Heart left ventricle (tissue), 16 donors: ENCODE data around the gene FCN3. TPM values are rescaled to one million over a fixed set of nuclear protein-coding genes. Genes with fewer than 3 reads are reported as not detected.

Source experiments
- ATAC-seq, 4 donors: fragments of 200-7000 bp; cut with Tn5 transposase; one replicate each; pipeline ENCODE4 v1.9.1; 2020 to 2022; ENCODE audit warnings: moderate library complexity in 4 of 4, mild to moderate bottlenecking in 3 of 4, moderate number of reproducible peaks in 1 of 4
- DNase-seq, 5 donors: peaks; one replicate each; pipeline ENCODE4 v3.0.0-alpha.2; 2020
- H3K27ac ChIP-seq, 12 donors: fragments of 200-600 bp; sonication (generic) in 4 of 12; one replicate each; pipeline versions ENCODE4 v1.5.0 to v1.8.0; 2016 to 2022; ENCODE audit warnings: mild to moderate bottlenecking in 2 of 12
- H3K27me3 ChIP-seq, 9 donors: fragments of 200-600 bp; sonication (generic) in 2 of 9; one replicate each; pipeline versions ENCODE4 v1.5.1 to v1.8.0; 2016 to 2022; ENCODE audit warnings: mild to moderate bottlenecking in 3 of 9
- H3K36me3 ChIP-seq, 9 donors: fragments of 200-600 bp; sonication (generic) in 2 of 9; one replicate each; pipeline versions ENCODE4 v1.5.0 to v1.8.0; 2018 to 2022; ENCODE audit warnings: mild to moderate bottlenecking in 2 of 9
- H3K4me1 ChIP-seq, 12 donors: fragments of 200-600 bp; sonication (generic) in 4 of 12; one replicate each; pipeline versions ENCODE4 v1.5.0 to v1.8.0; 2016 to 2022; ENCODE audit warnings: mild to moderate bottlenecking in 3 of 12
- H3K4me3 ChIP-seq, 12 donors: fragments of 200-600 bp; sonication (generic) in 4 of 12; one replicate each; pipeline versions ENCODE4 v1.5.0 to v1.8.0; 2017 to 2022; ENCODE audit warnings: mild to moderate bottlenecking in 9 of 12, moderate library complexity in 4 of 12
- H3K9me3 ChIP-seq, 12 donors: fragments of 200-600 bp; sonication (generic) in 4 of 12; one replicate each; pipeline versions ENCODE4 v1.5.0 to v1.8.0; 2016 to 2022; ENCODE audit warnings: mild to moderate bottlenecking in 1 of 12
- CTCF ChIP-seq, 12 donors: fragments of 200-600 bp; sonication (generic) in 4 of 12; IDR thresholded peaks; one replicate each; pipeline versions ENCODE4 v1.5.0 to v1.8.0; 2018 to 2022; ENCODE audit warnings: antibody characterized with exemption in 12 of 12, mild to moderate bottlenecking in 5 of 12
- POLR2A ChIP-seq, 2 donors: fragments of 450-650 bp; IDR thresholded peaks; one replicate each; pipeline ENCODE4 v1.6.1; 2017; ENCODE audit warnings: antibody characterized with exemption in 2 of 2, mild to moderate bottlenecking in 2 of 2, moderate library complexity in 2 of 2
- WGBS, 4 donors: extraction: QIAGEN DNeasy Blood & Tissue Kit in 2 of 4; methylation state at CpG; one replicate each; pipeline versions ENCODE4 v1.1.5 to v1.1.7; 2013 to 2018; 5-methylcytosine and 5-hydroxymethylcytosine counted together
- intact Hi-C, 10 donors: fragments of 100-400 bp; cut with DNase I; formaldehyde crosslinking; loops; one replicate each; pipeline versions ENCODE4 v1.11.1 to v1.14.2; 2022
- polyA plus RNA-seq, 2 donors: library from polyadenylated mRNA; stranded (reverse); fragments of 200-250 nt; gene quantifications; one replicate each; pipeline ENCODE4 v1.2.3, GENCODE V29; 2013
- total RNA-seq, 9 donors: library from RNA; depleted of rRNA in 2 of 9; stranded (reverse); fragments of >200 nt in 2 of 9; fragmentation: NEBNext Ultra II Directional in 3 of 9; extraction: Animal tissue kit (Norgen Biotek cat#: 25700) in 3 of 9; gene quantifications; one replicate each; pipeline versions ENCODE4 v1.1.0 to v1.2.4, GENCODE V29; 2016 to 2023
- donor health status: ischemic (EF 13 %, LVEDD 7.1; RV severe dilation, severe dysfunction).
- donor health status: healthy with polysubstance abuse.
- donor health status: DM: no; HTN: yes; CAD: no.
- donor health status: DM: no; HTN: no; CAD: no.
- donor health status: ischemic (EF 25% LVEDD 6.9; RV normal size, moderate dysfunction).
- donor health status: ischemic (EF 25% LVEDD 5.7; RV mildly dilated, moderate dysfunction).
- donor health status: healthy.
- donor health status: DM: yes; HTN: yes; CAD: no.
- donor health status: ischemic (EF 35%, LVEDD 5.7; RV mildly dilated, moderate dysfunction).
- donor health status: nonischemic (EF 11% LVEDD 7.7; RV severe dilation, severe dysfunction).
- donor health status: DM: yes; HTN: yes; CAD: no.
- donor health status: PGD.
- donor health status: ischemic (EF 29% LVEDD 5.4; RV normal size, mild dysfunction).
- donor health status: nonischemic (EF 23%, LVEDD 6.1; RV moderate dilation, normal function).

FCN3 gene
- total and polyA plus RNA-seq, 11 donors: 2.4 to 141 (median 35.4) TPM

DNA sequence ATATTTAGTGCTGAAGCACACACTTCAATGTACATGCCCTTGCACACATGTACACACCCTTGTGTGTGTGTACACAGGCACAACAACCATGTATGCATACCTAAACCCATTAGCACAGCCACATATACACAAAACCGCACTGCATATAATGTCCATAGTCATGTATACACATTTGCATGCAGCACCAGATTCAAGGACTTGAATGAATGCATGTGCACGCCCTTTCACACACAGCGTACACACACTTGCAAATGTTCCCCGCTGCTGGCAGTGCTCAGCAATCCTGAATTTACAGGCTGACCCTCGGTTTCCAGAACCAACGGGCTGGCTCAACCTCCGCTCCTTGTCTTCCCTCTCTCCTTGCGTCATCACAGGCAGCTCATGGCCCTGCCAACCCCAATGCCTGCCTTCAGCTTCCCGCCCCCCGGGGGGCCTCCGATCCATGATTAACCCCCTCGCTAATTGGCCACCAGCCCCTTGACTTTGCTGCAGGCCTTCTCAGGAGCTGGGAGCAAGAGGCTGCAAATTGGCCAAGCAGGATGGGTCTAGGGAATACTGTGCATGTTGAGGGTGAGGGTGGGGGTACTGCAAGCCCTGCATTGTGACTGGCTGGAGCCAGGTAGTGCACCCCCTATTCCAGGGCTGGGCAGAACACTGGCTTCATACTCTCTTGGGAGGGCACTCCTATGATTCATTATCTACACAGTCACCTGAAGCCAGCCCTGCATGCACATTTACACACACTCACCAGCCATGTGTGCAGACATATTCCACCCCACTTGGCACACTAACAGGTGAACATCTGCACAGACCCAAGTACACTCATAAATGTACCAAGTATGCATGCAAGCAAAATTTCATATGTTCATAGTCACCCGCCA, 25.7 kb upstream of the FCN3 start:
- intact Hi-C loops: loop anchor here in 6 of 10 donors (2.0 to 10.0 kb wide), 6 partner anchors 124 to 264 kb away; partner anchors contain the start of gene AHDC1 (in 3 of the 6)
- Histone ChIP-seq H3K4me1 (peaks cover 24 to 96% (median 72%) of the 10 kb centered on the region in 12 donors), H3K4me3 (no peak overlapping the region), H3K9me3 (no peaks in the 10 kb centered on the region), H3K36me3 (no peaks in the 10 kb centered on the region), H3K27ac (no peak overlapping the region), H3K27me3 (no peaks in the 10 kb centered on the region)
- TF ChIP-seq POLR2A (IDR thresholded peaks at IDR 0.05) (no peak), CTCF (IDR thresholded peaks at IDR 0.05) (no peak)
- ATAC-seq (no peak), DNase-seq (no peak)
- 55 to 74% (median 63%) methylated on average over 13 of the region's 13 CpGs for WGBS, 4 donors

GRCh38 chr1:27399251-27400025, 24.8 kb upstream of the FCN3 start:
- H3K4me1 ChIP-seq: peaks cover 17 to 92% (median 66%) of the 10 kb centered on the region in 12 donors
- H3K9me3 ChIP-seq: no peaks in the 10 kb centered on the region
- no peak overlapping the region for H3K4me3 ChIP-seq
- DNase-seq (no peak), ATAC-seq (no peak)
- H3K36me3 ChIP-seq: no peaks in the 10 kb centered on the region
- H3K27me3 ChIP-seq: no peaks in the 10 kb centered on the region
- peak overlapping the region in 3 of 12 donors; percentile 15 to 42 (median 28) for H3K27ac ChIP-seq
- TF ChIP-seq CTCF (IDR thresholded peaks at IDR 0.05) (no peak), POLR2A (IDR thresholded peaks at IDR 0.05) (no peak)
- 40 to 56% (median 47%) methylated on average over 10 to 19 of the region's 19 CpGs for WGBS, 4 donors
- intact Hi-C loops: loop anchor here (2.0 to 10.0 kb wide), 10 partner anchors 125 to 355 kb away; partner anchors contain the start of gene AHDC1 (in 3 of the 10)

GRCh38 chr1:27398405-27399149, 24.0 kb upstream of the FCN3 start:
- no peak overlapping the region for H3K4me3 ChIP-seq
- no peaks in the 10 kb centered on the region for H3K36me3 ChIP-seq
- no peak overlapping the region for H3K27ac ChIP-seq
- ATAC-seq: no peak
- H3K9me3 ChIP-seq: no peaks in the 10 kb centered on the region
- no peaks in the 10 kb centered on the region for H3K27me3 ChIP-seq
- no peak for TF ChIP-seq CTCF (IDR thresholded peaks at IDR 0.05)
- no peak for TF ChIP-seq POLR2A (IDR thresholded peaks at IDR 0.05)
- peaks cover 14 to 83% (median 57%) of the 10 kb centered on the region in 12 donors for H3K4me1 ChIP-seq
- DNase-seq: no peak
- WGBS, 4 donors: 78 to 87% (median 85%) methylated on average over 2 to 4 of the region's 4 CpGs
- intact Hi-C loops: loop anchor here in 8 of 10 donors (5.0 to 10.0 kb wide), 5 partner anchors 264 to 354 kb away; no protein-coding TSS in a partner anchor
